ENCODE results near the gene PRR18. TPM values are rescaled to one million over a fixed set of nuclear protein-coding genes. Genes with fewer than 3 reads are reported as not detected.

PRR18 gene
- total RNA-seq, 1 experiment from 2014 or later = 0.17 TPM

- Histone ChIP-seq H3K27me3 (replicated peaks; ENCODE audit: insufficient read depth, low read depth, low read length, poor library complexity) (peaks cover 3% of the 10 kb centered on the region), H3K36me3 (ENCODE audit: insufficient read depth, low read length, poor library complexity, severe bottlenecking) (no peaks in the 10 kb centered on the region), H3K9me3 (ENCODE audit: low read depth, low read length, poor library complexity, severe bottlenecking) (no peaks in the 10 kb centered on the region), H3K4me1 (ENCODE audit: insufficient read depth, low read length, poor library complexity, severe bottlenecking) (no peaks in the 10 kb centered on the region), H3K4me3 (ENCODE audit: low read depth, low read length, poor library complexity, severe bottlenecking) (no peak overlapping the region), H3K27ac (ENCODE audit: low read depth, low read length, poor library complexity, severe bottlenecking) (no peak overlapping the region)
- BruUV-seq (replicated peaks) = no TSS peak
- TF ChIP-seq EZH2 (IDR thresholded peaks at IDR 0.05; ENCODE audit: borderline replicate concordance, low read depth, low read length, poor library complexity, severe bottlenecking) (no peak), CTCF (conservative IDR thresholded peaks at IDR 0.05; ENCODE audit: low read depth, low read length) (no peak)
- ChIA-PET POLR2A (ENCODE audit: low non-redundant PET) (no interaction called here), CTCF (no interaction called here)
- intact Hi-C loops (cut with micrococcal nuclease; ENCODE audit: unreplicated experiment) = no loop called here
- no peak for DNase-seq (ENCODE audit: low spot score)
Observed at GRCh38 chr6:166281104-166281503, 27.1 kb downstream of the PRR18 start.

- peaks cover 3% of the 10 kb centered on the region for H3K27me3 ChIP-seq (replicated peaks; ENCODE audit: insufficient read depth, low read depth, low read length, poor library complexity)
- ChIA-PET CTCF (interaction anchor here (0.7 kb wide), 1 partner anchor 98 kb away, joined by 4 read pairs; no protein-coding TSS in a partner anchor), POLR2A (ENCODE audit: low non-redundant PET) (no interaction called here)
- H3K4me1 ChIP-seq (ENCODE audit: insufficient read depth, low read length, poor library complexity, severe bottlenecking) = no peaks in the 10 kb centered on the region
- BruUV-seq (replicated peaks) = no TSS peak
- no peak overlapping the region for H3K4me3 ChIP-seq (ENCODE audit: low read depth, low read length, poor library complexity, severe bottlenecking)
- DNase-seq (ENCODE audit: low spot score) = no peak
- H3K9me3 ChIP-seq (ENCODE audit: low read depth, low read length, poor library complexity, severe bottlenecking) = no peaks in the 10 kb centered on the region
- TF ChIP-seq CTCF (conservative IDR thresholded peaks at IDR 0.05; ENCODE audit: low read depth, low read length) = no peak
- TF ChIP-seq EZH2 (IDR thresholded peaks at IDR 0.05; ENCODE audit: borderline replicate concordance, low read depth, low read length, poor library complexity, severe bottlenecking) = no peak
- H3K27ac ChIP-seq (ENCODE audit: low read depth, low read length, poor library complexity, severe bottlenecking) = no peak overlapping the region
- H3K36me3 ChIP-seq (ENCODE audit: insufficient read depth, low read length, poor library complexity, severe bottlenecking) = no peaks in the 10 kb centered on the region
- intact Hi-C loops (cut with micrococcal nuclease; ENCODE audit: unreplicated experiment) = loop anchor here (5.0 to 10.0 kb wide), 3 partner anchors 103 to 495 kb away; partner anchors contain the start of genes MPC1 and RPS6KA2
Observed at GRCh38 chr6:166279393-166279679, 28.9 kb downstream of the PRR18 start.

GRCh38 chr6:166278579-166279392 is 29.4 kb downstream of the PRR18 start:
- no peaks in the 10 kb centered on the region for H3K9me3 ChIP-seq (ENCODE audit: low read depth, low read length, poor library complexity, severe bottlenecking)
- H3K4me1 ChIP-seq (ENCODE audit: insufficient read depth, low read length, poor library complexity, severe bottlenecking) = no peaks in the 10 kb centered on the region
- H3K27ac ChIP-seq (ENCODE audit: low read depth, low read length, poor library complexity, severe bottlenecking) = no peak overlapping the region
- H3K36me3 ChIP-seq (ENCODE audit: insufficient read depth, low read length, poor library complexity, severe bottlenecking) = no peaks in the 10 kb centered on the region
- BruUV-seq (replicated peaks) = no TSS peak
- H3K27me3 ChIP-seq (replicated peaks; ENCODE audit: insufficient read depth, low read depth, low read length, poor library complexity) = peaks cover 3% of the 10 kb centered on the region
- no peak overlapping the region for H3K4me3 ChIP-seq (ENCODE audit: low read depth, low read length, poor library complexity, severe bottlenecking)
- CTCF ChIA-PET = no interaction called here
- POLR2A ChIA-PET (ENCODE audit: low non-redundant PET) = no interaction called here
- intact Hi-C loops (cut with micrococcal nuclease; ENCODE audit: unreplicated experiment) = loop anchor here (5.0 to 10.0 kb wide), 3 partner anchors 104 to 496 kb away; partner anchors contain the start of genes MPC1 and RPS6KA2
- DNase-seq (ENCODE audit: low spot score) = no peak
- TF ChIP-seq EZH2 (IDR thresholded peaks at IDR 0.05; ENCODE audit: borderline replicate concordance, low read depth, low read length, poor library complexity, severe bottlenecking) (no peak), CTCF (conservative IDR thresholded peaks at IDR 0.05; ENCODE audit: low read depth, low read length) (no peak)
